Bronchial epithelial cell (primary cell): ENCODE data around the gene MRPL20. TPM values are rescaled to one million over a fixed set of nuclear protein-coding genes. Genes with fewer than 3 reads are reported as not detected.

Experiments
- DNase-seq: peaks from one replicate; pipeline ENCODE4 v3.0.0-alpha.2; 2010; ENCODE audit warnings: low read depth
- FAIRE-seq: peaks from 2 replicates; lab custom pipeline; 2011; peaks lifted over from hg19 to GRCh38; lab: Jason Lieb, UNC
- H3K27me3 ChIP-seq: 2 replicates; pipeline ENCODE4 v1.5.1; 2011; ENCODE audit warnings: low read length; ENCODE audit not compliant: control insufficient read depth, insufficient read depth
- H3K36me3 ChIP-seq: 2 replicates; pipeline ENCODE4 v1.5.1; 2011; ENCODE audit warnings: low read length; ENCODE audit not compliant: control insufficient read depth, insufficient read depth
- H3K4me3 ChIP-seq: 2 replicates; pipeline ENCODE4 v1.5.1; 2011; ENCODE audit warnings: mild to moderate bottlenecking, low read depth, low read length, control low read depth
- CTCF ChIP-seq: IDR thresholded peaks from 2 replicates; pipeline ENCODE4 v1.5.1; 2011; ENCODE audit warnings: mild to moderate bottlenecking, moderate library complexity, low read length, control low read depth, inconsistent platforms; ENCODE audit not compliant: insufficient read depth, severe bottlenecking
- total RNA-seq: library from RNA; depleted of rRNA; stranded (reverse); fragments of >200 nt; gene quantifications from 2 replicates; pipeline ENCODE4 v1.2.1, GENCODE V29; 2014

The MRPL20 gene
- total RNA-seq, 1 donor from 2014 or later, result 46.3 TPM

- no peak overlapping the region for H3K4me3 ChIP-seq
- DNase-seq (no peak), FAIRE-seq (no peak)
- no peaks in the 10 kb centered on the region for H3K36me3 ChIP-seq
- no peaks in the 10 kb centered on the region for H3K27me3 ChIP-seq
- no peak for TF ChIP-seq CTCF
Observed at GRCh38 chr1:1361233-1361981, 45.7 kb downstream of the MRPL20 start.

DNA sequence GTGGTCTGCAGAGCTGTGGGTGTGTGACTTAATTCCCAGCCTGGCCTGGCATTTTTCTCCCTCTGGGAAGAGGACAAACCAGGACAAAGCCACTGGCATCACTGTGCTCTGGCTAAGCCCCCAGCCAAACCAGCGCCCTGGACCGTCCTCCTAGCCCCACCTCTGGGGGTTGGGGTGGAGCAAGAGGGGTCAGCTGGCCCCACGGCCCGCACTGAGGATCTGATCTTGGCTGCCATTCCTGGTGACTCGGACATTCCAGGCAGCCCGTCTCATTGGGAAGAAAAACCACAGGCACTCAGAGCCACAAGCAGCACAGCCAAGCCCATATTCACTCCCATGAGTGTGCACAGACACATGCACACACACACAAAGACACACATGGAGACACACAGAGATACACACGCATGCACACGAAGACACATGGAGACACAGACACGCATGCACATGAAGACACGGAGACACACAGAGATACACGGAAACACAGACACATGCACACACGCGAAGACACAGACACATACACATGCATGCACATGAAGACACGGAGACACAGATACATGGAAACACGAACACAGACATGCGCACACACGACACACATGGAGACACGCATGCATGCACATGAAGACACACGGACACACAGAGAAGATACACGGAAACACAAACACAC lies 46.5 kb downstream of the MRPL20 start:
- Histone ChIP-seq H3K27me3 (no peaks in the 10 kb centered on the region), H3K4me3 (no peak overlapping the region), H3K36me3 (no peaks in the 10 kb centered on the region)
- FAIRE-seq (peak; percentile 97), DNase-seq (peak; percentile 66)
- no peak for TF ChIP-seq CTCF

DNA sequence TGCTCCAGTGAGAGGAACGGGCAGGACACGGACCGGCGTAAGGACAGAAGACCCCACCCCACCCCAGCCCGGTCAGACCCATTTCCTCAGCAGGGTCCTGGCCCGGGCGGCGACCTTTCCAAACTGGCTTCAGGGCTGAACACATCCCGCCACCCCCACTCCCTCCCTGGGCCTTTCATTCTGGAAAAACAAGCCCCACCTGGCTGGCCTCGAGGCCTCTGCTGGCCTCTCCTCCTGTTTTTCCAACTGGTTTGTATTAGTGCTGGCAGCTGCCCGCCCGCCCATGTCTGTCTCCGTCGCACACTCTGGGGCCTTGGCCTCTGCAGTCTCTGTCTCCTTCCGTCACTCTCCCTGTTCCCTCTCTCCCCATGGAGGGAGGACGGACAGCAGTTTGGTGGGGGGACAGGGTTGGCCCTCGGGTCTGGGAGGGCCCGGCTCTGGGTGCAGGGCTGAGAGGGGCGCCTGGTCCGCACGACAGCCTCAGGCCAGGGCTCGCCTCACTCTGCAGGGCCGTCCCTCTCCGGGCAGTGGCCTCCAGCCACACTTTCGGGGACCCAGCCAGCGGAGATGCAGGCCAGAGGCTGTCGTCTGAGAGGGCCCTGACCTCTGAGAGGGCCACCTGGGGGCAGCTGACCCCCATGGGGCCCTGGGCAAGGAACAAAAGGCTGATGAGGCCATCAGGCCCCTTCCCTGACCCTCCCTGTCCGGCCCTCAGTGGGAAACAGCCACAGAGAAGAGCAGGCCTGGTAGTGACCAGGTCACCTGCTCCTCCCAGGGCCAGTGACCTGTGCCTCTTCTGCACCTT lies 47.2 kb downstream of the MRPL20 start:
- H3K27me3 ChIP-seq, result no peaks in the 10 kb centered on the region
- no peak for DNase-seq
- no peaks in the 10 kb centered on the region for H3K36me3 ChIP-seq
- H3K4me3 ChIP-seq, result no peak overlapping the region
- no peak for TF ChIP-seq CTCF
- no peak for FAIRE-seq

DNA sequence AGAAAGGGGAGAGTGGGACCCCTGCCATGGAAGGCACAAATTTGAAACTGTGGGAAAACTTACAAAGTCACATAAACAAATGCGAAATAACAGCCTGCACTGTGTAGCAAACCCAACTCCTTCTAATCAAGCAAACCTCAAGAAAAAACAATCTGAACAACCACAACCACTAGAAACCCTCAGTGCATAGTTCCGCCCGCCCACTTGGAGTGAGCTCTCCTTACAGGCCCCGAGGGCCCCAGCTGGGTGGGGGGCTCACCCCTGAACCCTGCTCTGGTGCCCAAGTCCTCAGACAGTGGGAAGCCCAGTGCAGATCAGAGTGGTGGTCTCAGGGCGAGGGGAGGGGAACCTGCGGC lies 47.8 kb downstream of the MRPL20 start:
- H3K27me3 ChIP-seq, result no peaks in the 10 kb centered on the region
- H3K4me3 ChIP-seq, result no peak overlapping the region
- DNase-seq (no peak), FAIRE-seq (no peak)
- no peaks in the 10 kb centered on the region for H3K36me3 ChIP-seq
- TF ChIP-seq CTCF, result no peak

DNA sequence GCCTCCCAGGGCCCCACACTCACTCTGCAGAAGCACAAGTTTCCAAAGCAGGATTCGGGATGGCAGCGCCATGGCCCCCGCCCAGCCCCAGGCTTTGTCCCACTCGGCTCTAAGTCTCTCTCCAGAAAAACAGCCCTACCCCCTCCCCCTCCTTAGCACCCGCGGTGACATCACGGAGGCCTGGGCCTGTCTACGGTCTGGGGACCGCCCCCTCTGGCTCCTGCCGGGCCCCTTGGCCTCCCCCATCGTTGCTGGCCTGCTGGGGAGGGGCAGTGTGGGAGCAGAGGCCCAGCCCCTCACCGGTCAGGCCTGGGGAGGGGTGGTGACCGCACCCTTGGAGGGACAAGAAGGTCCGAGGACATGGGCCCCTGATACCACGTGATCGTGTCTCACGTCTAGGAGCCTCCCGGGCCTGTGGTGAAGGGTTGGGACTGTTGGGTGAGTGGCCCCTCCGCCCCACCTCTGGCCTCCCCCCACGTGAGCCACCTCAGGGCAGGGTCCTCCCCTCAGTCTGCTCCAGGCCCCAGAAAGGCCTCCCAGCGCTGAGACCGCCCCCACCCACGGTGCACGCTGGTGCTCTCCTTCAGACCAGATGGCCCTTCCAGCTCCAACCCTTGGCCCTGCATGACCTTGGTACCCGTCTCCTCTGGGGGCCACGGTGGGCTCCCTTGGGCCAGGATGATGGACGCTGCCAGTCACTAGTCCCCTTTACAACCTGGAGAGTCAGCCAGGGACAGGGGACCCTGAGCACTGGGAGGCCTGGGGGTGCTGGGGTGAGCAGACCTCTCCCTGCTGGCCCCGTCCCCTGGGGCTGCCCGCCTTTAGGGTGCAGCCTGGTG lies 48.4 kb downstream of the MRPL20 start, which contains the start of gene MXRA8:
Gene MXRA8, minus strand, starts transcription at position 123 of the 839 bp plus-strand sequence. Its CDS starts 51 bp downstream, at position 72.
- FAIRE-seq (no peak), DNase-seq (no peak)
- no peak for TF ChIP-seq CTCF
- Histone ChIP-seq H3K4me3 (no peak within 1 kb of the TSS), H3K36me3 (no peaks in the 10 kb centered on the region), H3K27me3 (no peaks in the 10 kb centered on the region)
